ENCODE results near the gene NCOA3.

The NCOA3 gene

DNA sequence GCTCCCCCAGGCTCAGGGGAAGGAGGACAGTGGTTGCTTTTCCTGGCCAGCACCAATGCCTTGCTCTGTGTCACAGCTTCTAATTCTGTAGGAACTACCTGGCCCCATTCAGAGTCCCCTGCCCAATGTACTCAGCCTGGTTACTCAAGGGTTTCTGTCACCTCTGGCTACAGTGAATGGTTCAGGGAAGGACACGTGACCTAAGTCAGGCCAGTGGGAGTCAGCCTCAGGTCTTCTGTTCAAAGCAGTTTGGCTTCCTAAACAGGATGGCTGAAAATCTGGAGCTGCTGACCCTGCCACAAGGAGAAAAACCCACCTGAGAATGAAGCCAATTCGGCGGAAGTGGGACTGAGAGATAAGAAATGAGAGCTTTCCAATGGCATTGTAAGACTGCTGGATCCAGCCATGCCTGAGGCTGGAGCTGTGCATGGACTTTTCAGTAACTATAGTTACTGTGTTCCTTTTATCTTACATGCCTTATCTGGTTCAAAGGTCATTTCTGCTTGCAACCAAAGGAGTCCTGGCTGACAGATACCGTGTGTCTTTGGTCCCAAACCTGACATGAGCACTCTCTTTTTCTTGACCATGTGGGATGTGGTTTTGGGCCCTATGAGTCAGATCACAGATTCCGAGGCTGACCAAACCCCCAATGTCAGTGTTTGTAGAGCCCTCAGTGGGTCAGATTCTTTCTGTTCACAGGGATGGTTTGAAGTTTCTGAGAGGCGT is 179.3 kb downstream of the NCOA3 start:
- no peak for ATAC-seq
- no peak for TF ChIP-seq ZFP3 (CRISPR knock-in tag; IDR thresholded peaks at IDR 0.05)
- no peak for TF ChIP-seq ZNF8 (CRISPR knock-in tag; IDR thresholded peaks at IDR 0.05)
- TF ChIP-seq ZNF565 (CRISPR knock-in tag; conservative IDR thresholded peaks at IDR 0.05; ENCODE audit: low read depth): no peak
- no peak for TF ChIP-seq ARNTL (CRISPR knock-in tag; IDR thresholded peaks at IDR 0.05; ENCODE audit: borderline replicate concordance, low read depth)
- TF ChIP-seq ZC3H10 (CRISPR knock-in tag; IDR thresholded peaks at IDR 0.05): no peak
- TF ChIP-seq RARB (CRISPR knock-in tag; IDR thresholded peaks at IDR 0.05): no peak
- no peak for TF ChIP-seq OSR1 (CRISPR knock-in tag; IDR thresholded peaks at IDR 0.05)
- TF ChIP-seq CSDC2 (CRISPR knock-in tag; IDR thresholded peaks at IDR 0.05): no peak
- TF ChIP-seq BACH2 (CRISPR knock-in tag; IDR thresholded peaks at IDR 0.05; ENCODE audit: borderline replicate concordance): no peak
- TF ChIP-seq, protein P1, sequence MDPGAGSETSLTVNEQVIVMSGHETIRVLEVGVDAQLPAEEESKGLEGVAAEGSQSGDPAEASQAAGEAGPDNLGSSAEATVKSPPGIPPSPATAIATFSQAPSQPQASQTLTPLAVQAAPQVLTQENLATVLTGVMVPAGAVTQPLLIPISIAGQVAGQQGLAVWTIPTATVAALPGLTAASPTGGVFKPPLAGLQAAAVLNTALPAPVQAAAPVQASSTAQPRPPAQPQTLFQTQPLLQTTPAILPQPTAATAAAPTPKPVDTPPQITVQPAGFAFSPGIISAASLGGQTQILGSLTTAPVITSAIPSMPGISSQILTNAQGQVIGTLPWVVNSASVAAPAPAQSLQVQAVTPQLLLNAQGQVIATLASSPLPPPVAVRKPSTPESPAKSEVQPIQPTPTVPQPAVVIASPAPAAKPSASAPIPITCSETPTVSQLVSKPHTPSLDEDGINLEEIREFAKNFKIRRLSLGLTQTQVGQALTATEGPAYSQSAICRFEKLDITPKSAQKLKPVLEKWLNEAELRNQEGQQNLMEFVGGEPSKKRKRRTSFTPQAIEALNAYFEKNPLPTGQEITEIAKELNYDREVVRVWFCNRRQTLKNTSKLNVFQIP (CRISPR knock-in tag; IDR thresholded peaks at IDR 0.05; ENCODE audit: borderline replicate concordance, low read depth): no peak
- no peak for TF ChIP-seq ISL1 (CRISPR knock-in tag; IDR thresholded peaks at IDR 0.05)
- no peak for TF ChIP-seq GLIS3 (CRISPR knock-in tag; IDR thresholded peaks at IDR 0.05)
- TF ChIP-seq, protein P2, sequence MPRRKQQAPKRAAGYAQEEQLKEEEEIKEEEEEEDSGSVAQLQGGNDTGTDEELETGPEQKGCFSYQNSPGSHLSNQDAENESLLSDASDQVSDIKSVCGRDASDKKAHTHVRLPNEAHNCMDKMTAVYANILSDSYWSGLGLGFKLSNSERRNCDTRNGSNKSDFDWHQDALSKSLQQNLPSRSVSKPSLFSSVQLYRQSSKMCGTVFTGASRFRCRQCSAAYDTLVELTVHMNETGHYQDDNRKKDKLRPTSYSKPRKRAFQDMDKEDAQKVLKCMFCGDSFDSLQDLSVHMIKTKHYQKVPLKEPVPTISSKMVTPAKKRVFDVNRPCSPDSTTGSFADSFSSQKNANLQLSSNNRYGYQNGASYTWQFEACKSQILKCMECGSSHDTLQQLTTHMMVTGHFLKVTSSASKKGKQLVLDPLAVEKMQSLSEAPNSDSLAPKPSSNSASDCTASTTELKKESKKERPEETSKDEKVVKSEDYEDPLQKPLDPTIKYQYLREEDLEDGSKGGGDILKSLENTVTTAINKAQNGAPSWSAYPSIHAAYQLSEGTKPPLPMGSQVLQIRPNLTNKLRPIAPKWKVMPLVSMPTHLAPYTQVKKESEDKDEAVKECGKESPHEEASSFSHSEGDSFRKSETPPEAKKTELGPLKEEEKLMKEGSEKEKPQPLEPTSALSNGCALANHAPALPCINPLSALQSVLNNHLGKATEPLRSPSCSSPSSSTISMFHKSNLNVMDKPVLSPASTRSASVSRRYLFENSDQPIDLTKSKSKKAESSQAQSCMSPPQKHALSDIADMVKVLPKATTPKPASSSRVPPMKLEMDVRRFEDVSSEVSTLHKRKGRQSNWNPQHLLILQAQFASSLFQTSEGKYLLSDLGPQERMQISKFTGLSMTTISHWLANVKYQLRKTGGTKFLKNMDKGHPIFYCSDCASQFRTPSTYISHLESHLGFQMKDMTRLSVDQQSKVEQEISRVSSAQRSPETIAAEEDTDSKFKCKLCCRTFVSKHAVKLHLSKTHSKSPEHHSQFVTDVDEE (CRISPR knock-in tag; IDR thresholded peaks at IDR 0.05): no peak
- TF ChIP-seq ZNF70 (CRISPR knock-in tag; IDR thresholded peaks at IDR 0.05): no peak

DNA sequence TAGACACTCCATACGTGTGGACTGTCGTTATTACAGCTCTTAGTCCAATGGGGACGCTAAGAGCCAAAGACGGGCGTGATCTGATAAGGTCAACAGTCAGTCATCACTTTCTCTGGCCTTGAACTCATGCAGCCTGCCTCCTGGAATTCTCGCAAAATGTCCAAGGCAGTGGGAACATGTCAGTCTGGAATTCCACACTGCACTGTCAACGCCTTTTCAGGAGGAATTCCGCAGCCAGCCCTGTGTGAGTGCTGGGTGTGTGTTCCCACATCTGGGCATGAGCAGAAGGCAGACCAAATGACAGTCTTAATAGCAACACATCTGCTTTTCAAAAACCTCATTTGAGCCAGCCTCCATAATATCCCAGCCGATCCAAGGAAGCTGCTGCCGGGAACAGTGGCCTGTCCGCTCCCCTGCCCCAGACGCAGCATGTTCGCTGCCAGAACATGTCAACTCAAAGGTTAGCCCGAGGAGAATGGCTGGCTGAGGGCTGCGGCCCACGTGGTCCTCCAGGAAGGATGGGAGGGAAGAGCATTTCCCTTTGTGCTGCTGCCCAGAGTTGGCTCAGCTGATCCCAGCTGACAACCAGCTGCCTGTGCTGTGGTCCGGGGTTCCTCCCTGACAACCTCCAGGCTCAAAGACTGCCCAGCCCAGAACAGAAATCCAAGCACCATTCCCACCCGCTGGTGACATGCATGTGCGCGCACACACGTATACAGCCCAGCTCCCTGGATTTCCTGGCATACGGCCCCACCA is 180.5 kb downstream of the NCOA3 start:
- no peak for ATAC-seq
- no peak for TF ChIP-seq TOX (CRISPR knock-in tag; IDR thresholded peaks at IDR 0.05; ENCODE audit: borderline replicate concordance)
- no peak for TF ChIP-seq TCF4 (CRISPR knock-in tag; IDR thresholded peaks at IDR 0.05; ENCODE audit: borderline replicate concordance)
- TF ChIP-seq RARB (CRISPR knock-in tag; IDR thresholded peaks at IDR 0.05): no peak
- no peak for TF ChIP-seq ZNF565 (CRISPR knock-in tag; conservative IDR thresholded peaks at IDR 0.05; ENCODE audit: low read depth)
- TF ChIP-seq, protein P3, sequence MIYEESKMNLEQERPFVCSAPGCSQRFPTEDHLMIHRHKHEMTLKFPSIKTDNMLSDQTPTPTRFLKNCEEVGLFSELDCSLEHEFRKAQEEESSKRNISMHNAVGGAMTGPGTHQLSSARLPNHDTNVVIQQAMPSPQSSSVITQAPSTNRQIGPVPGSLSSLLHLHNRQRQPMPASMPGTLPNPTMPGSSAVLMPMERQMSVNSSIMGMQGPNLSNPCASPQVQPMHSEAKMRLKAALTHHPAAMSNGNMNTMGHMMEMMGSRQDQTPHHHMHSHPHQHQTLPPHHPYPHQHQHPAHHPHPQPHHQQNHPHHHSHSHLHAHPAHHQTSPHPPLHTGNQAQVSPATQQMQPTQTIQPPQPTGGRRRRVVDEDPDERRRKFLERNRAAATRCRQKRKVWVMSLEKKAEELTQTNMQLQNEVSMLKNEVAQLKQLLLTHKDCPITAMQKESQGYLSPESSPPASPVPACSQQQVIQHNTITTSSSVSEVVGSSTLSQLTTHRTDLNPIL (CRISPR knock-in tag; IDR thresholded peaks at IDR 0.05; ENCODE audit: low read depth): no peak
- TF ChIP-seq, protein P4, sequence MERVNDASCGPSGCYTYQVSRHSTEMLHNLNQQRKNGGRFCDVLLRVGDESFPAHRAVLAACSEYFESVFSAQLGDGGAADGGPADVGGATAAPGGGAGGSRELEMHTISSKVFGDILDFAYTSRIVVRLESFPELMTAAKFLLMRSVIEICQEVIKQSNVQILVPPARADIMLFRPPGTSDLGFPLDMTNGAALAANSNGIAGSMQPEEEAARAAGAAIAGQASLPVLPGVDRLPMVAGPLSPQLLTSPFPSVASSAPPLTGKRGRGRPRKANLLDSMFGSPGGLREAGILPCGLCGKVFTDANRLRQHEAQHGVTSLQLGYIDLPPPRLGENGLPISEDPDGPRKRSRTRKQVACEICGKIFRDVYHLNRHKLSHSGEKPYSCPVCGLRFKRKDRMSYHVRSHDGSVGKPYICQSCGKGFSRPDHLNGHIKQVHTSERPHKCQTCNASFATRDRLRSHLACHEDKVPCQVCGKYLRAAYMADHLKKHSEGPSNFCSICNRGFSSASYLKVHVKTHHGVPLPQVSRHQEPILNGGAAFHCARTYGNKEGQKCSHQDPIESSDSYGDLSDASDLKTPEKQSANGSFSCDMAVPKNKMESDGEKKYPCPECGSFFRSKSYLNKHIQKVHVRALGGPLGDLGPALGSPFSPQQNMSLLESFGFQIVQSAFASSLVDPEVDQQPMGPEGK (CRISPR knock-in tag; IDR thresholded peaks at IDR 0.05; ENCODE audit: borderline replicate concordance): no peak
- TF ChIP-seq, protein P2 (CRISPR knock-in tag; IDR thresholded peaks at IDR 0.05): no peak
- no peak for TF ChIP-seq GLIS3 (CRISPR knock-in tag; IDR thresholded peaks at IDR 0.05)
- no peak for TF ChIP-seq ESRRG (CRISPR knock-in tag; IDR thresholded peaks at IDR 0.05)
- no peak for TF ChIP-seq ARNTL (CRISPR knock-in tag; IDR thresholded peaks at IDR 0.05; ENCODE audit: borderline replicate concordance, low read depth)
